ENCODE data around the gene BZW1.

The BZW1 gene

DNA sequence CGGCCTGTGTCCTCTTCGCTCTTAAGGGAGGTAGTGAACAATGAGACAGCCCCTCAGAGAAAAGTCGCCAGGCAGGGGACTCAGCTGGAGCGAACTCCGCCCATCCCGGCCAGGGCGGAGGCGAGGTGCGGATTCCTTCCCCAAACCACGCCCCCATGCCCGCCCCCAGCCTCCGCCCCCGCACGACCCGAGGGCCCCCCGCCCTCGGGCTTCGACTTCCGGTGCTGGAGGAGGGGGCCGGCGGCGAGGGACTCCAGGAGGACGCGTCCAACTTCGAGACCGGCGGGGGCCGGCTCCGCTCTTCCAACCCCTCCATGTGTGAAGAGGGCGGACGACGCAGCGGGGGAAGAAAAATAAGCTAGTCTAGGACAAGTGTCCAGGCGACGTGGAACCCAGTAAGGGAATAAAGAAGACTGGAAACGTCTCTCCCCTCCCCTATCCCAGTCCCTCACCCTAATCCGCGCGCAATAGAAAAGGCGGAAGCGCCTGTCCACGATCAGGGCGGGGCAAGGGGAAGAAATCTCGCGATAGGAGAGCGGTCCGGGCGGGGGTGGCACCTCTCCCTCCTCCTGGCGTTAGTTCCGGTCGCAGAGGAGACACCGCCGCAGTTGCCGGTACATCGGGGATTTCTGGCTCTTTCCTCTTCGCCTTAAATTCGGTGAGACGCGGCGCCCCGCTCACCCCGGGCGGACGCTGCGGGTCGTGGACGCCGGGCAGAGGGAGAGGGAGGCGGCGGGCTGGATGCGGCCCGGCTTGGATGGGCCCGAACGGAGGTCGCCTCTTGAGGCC lies at the start of gene BZW1:
TSS of gene BZW1 (plus strand) at position 578 of the 789 bp plus-strand sequence. CDS start 1,308 bp downstream, outside the sequence.
- Histone ChIP-seq H3K27ac (ENCODE audit: low read length) (no peak within 1 kb of the TSS), H3K4me3 (ENCODE audit: low read length) (peak within 1 kb of the TSS; percentile 99), H3K4me1 (ENCODE audit: control insufficient read depth, insufficient read depth, low read length) (peaks cover 2% of the 10 kb centered on the region; the same call in 1 of the 2 replicates), H3K36me3 (ENCODE audit: control insufficient read depth, insufficient read depth, low read length) (peaks cover 10% of the 10 kb centered on the region; the same call in 1 of the 2 replicates), H3K27me3 (ENCODE audit: control insufficient read depth, insufficient read depth, low read length) (no peaks in the 10 kb centered on the region), H3K9me3 (ENCODE audit: control insufficient read depth, insufficient read depth, low read length) (no peaks in the 10 kb centered on the region)
- peak; percentile 88 for DNase-seq (ENCODE audit: low read depth, low spot score)
- WGBS (ENCODE audit: insufficient coverage, insufficient read length): no CpG with 5 or more reads among the region's 75 CpGs

DNA sequence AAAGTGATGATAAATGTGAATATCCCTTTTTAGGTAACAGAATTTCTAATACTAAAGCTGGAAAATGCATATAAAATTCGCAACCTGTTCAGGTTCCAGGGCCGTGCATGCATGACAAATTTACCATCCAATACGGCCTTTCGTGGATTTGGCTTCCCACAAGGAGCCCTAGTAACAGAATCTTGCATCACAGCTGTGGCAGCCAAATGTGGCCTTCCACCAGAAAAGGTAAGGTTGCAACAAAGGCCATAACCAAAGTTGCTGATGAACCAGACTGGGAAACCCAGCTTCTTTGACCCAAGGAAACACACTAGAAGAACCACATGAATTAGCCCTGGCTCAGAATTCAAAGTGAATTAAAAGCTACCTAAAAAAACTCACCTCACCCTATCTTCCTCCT lies 49.6 kb upstream of the BZW1 start:
- no peaks in the 10 kb centered on the region; the same call in 1 of the 2 replicates for H3K27me3 ChIP-seq (ENCODE audit: control insufficient read depth, insufficient read depth, low read length)
- H3K36me3 ChIP-seq (ENCODE audit: control insufficient read depth, insufficient read depth, low read length): no peaks in the 10 kb centered on the region
- no peak overlapping the region for H3K4me3 ChIP-seq (ENCODE audit: low read length)
- no peaks in the 10 kb centered on the region for H3K4me1 ChIP-seq (ENCODE audit: control insufficient read depth, insufficient read depth, low read length)
- no peak for DNase-seq (ENCODE audit: low read depth, low spot score)
- WGBS (ENCODE audit: insufficient coverage, insufficient read length): no CpG with 5 or more reads among the region's 4 CpGs
- no peaks in the 10 kb centered on the region for H3K9me3 ChIP-seq (ENCODE audit: control insufficient read depth, insufficient read depth, low read length)
- no peak overlapping the region for H3K27ac ChIP-seq (ENCODE audit: low read length)

DNA sequence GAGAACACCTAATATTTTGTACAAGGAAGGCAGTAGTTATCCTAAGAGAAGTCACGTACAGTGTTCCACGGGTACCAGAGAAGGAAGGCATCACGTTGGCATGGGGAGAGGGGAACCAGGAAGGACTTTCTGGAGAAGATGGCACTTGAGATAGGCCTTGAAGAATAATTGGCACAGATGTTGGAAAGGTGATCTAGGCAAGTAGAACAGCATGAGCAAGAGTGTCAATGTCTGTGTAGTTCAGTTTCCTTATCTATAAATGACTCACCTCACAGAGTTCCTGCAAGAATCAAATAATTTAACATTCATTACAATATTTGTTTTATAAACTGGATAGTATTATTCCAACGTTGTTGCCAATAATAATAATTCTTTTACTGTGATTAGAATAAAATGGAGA lies 48.3 kb upstream of the BZW1 start:
- no peaks in the 10 kb centered on the region for H3K4me1 ChIP-seq (ENCODE audit: control insufficient read depth, insufficient read depth, low read length)
- WGBS (ENCODE audit: insufficient coverage, insufficient read length): no CpG with 5 or more reads among the region's 4 CpGs
- no peak for DNase-seq (ENCODE audit: low read depth, low spot score)

DNA sequence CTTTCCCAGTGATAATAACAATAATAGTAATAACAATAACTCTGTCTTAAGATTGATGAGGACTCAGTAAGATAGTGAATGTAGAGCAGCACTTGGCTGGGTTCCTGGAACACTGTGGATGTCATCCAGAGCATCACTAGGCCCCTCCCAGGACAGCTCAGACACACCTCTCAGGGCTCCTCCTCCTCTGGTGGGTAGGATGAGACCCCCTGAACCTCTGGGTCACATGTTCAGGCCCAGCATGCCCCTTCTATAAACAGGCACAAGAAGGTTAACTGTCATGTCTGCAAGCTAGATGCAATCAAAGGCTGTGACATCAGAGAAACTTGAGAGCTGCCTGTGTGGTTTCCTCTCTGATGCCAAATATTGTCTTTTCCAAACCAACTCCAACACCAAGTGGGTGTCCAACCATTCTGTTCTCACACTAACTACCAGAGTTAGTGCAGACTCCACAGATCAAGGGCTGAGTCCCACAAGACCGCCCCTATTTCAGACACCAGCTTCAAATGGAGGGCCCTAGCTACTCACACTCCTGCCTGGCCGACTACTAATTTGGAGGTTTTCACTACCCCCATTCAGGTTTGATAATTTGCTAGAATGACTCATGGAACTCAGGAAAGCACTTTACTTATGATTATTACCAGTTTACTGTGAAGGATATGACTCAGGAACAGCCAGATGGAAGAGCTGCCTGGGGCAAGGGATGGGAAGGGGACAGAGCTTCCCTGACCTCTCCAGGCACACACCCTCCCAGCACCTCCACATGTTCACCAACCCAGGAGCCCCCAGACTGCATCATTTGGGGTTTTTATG lies 46.4 kb upstream of the BZW1 start:
- no peaks in the 10 kb centered on the region; the same call in 1 of the 2 replicates for H3K27me3 ChIP-seq (ENCODE audit: control insufficient read depth, insufficient read depth, low read length)
- H3K36me3 ChIP-seq (ENCODE audit: control insufficient read depth, insufficient read depth, low read length): no peaks in the 10 kb centered on the region
- no peak overlapping the region for H3K4me3 ChIP-seq (ENCODE audit: low read length)
- no CpG with 5 or more reads among the region's 2 CpGs for WGBS (ENCODE audit: insufficient coverage, insufficient read length)
- DNase-seq (ENCODE audit: low read depth, low spot score): no peak
- no peaks in the 10 kb centered on the region for H3K9me3 ChIP-seq (ENCODE audit: control insufficient read depth, insufficient read depth, low read length)
- no peak overlapping the region for H3K27ac ChIP-seq (ENCODE audit: low read length)
- H3K4me1 ChIP-seq (ENCODE audit: control insufficient read depth, insufficient read depth, low read length): no peaks in the 10 kb centered on the region

More for the DNA sequence above, 48.3 kb upstream of the BZW1 start:
- H3K36me3 ChIP-seq (ENCODE audit: control insufficient read depth, insufficient read depth, low read length): no peaks in the 10 kb centered on the region
- no peak overlapping the region for H3K27ac ChIP-seq (ENCODE audit: low read length)
- no peaks in the 10 kb centered on the region for H3K9me3 ChIP-seq (ENCODE audit: control insufficient read depth, insufficient read depth, low read length)
- H3K4me3 ChIP-seq (ENCODE audit: low read length): no peak overlapping the region
- no peaks in the 10 kb centered on the region; the same call in 1 of the 2 replicates for H3K27me3 ChIP-seq (ENCODE audit: control insufficient read depth, insufficient read depth, low read length)

DNA sequence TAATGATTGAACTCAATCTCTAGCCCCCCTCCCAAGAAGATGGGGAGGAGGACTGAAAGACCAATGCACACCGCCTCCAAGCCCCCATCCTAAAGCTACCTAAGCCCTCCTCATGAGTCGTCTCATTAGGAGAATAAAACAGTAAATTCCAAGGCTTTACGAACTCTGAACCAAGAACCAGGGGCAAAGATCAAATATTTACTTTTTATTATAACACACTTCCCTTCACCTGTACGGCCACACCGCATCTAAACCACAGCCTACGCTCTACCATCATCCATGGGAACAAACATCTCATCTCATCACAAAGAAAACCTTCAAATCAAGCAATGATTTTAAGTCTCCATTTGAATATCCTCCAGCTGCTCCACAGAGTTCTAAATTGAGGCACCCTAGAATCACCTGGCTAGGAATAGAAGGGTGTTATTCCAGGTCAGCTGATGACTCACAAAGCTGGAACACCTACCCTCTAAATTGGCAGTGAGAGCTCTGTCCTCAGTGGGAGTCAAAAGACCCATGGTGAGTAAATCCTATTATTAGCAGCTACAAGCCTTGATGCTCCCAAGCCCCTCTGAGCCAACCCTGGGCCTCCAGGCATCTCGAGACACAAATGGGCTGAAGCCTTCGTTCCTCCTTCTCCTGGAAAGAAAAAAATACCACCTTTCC lies 45.6 kb upstream of the BZW1 start:
- H3K9me3 ChIP-seq (ENCODE audit: control insufficient read depth, insufficient read depth, low read length): no peaks in the 10 kb centered on the region
- no peaks in the 10 kb centered on the region for H3K4me1 ChIP-seq (ENCODE audit: control insufficient read depth, insufficient read depth, low read length)
- H3K4me3 ChIP-seq (ENCODE audit: low read length): no peak overlapping the region
- no peak for DNase-seq (ENCODE audit: low read depth, low spot score)
- WGBS (ENCODE audit: insufficient coverage, insufficient read length): 100% methylated on average over 3 of the region's 8 CpGs
- H3K36me3 ChIP-seq (ENCODE audit: control insufficient read depth, insufficient read depth, low read length): no peaks in the 10 kb centered on the region
- no peaks in the 10 kb centered on the region; the same call in 1 of the 2 replicates for H3K27me3 ChIP-seq (ENCODE audit: control insufficient read depth, insufficient read depth, low read length)
- no peak overlapping the region for H3K27ac ChIP-seq (ENCODE audit: low read length)

DNA sequence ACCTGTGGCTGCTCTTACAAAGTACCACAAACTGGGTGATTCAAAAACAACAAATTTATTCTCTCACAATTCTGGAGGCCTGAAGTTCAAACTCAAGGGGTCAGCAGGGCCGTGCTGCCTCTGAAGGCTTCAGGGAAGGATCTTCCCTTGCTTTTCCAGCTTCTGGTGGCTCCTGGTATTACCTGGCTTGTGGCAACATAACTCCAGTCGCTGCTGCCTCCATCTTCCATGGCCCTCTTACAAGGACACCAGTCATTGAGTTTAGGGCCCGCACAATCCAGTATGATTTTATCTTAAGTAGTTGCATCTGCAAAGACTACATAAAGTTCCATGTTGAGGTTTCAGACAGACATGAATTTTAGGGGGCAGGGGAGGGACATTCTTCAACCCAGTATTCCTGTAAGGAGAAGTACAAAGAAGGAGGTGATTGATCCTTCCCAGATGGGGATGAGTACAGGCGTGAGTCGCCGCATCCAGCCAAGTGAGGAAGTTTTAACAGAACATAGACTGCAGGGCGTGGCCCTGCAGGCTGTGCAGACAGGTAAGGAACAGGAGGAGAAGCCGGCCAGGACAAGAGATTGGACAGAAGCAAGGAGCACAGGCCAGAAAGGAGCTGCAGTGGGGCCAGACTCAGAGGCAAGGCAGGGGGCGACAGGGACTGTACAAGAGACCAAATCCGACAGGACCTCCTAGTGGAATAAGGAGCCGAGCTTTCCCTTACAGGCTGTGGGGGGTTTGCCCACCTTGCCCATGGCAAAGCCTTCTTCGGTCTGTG lies 44.4 kb upstream of the BZW1 start:
- no peak for DNase-seq (ENCODE audit: low read depth, low spot score)
- Histone ChIP-seq H3K27ac (ENCODE audit: low read length) (no peak overlapping the region), H3K4me3 (ENCODE audit: low read length) (no peak overlapping the region), H3K9me3 (ENCODE audit: control insufficient read depth, insufficient read depth, low read length) (no peaks in the 10 kb centered on the region), H3K27me3 (ENCODE audit: control insufficient read depth, insufficient read depth, low read length) (no peaks in the 10 kb centered on the region; the same call in 1 of the 2 replicates), H3K36me3 (ENCODE audit: control insufficient read depth, insufficient read depth, low read length) (no peaks in the 10 kb centered on the region), H3K4me1 (ENCODE audit: control insufficient read depth, insufficient read depth, low read length) (no peaks in the 10 kb centered on the region)
- WGBS (ENCODE audit: insufficient coverage, insufficient read length): no CpG with 5 or more reads among the region's 12 CpGs

DNA sequence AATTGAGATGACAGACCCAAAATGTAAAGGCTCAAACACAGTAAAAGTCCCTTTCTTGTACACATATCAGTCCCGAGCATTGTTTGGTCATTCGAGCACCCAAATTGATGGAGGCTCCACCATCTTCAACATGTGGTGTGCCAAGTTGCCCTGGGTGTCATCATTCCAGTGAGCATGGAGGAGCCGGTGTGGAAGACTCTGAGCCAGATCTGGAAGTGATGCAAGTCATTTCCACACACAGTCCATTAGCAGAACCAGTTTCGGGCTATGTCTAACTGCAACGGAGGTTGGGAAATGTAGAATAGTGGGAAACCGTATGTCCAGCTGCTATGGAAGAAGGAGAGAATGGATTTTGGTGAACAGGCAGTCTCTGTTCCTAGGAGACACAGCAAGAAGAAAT lies 40.9 kb upstream of the BZW1 start:
- no CpG with 5 or more reads among the region's 6 CpGs for WGBS (ENCODE audit: insufficient coverage, insufficient read length)
- no peaks in the 10 kb centered on the region for H3K9me3 ChIP-seq (ENCODE audit: control insufficient read depth, insufficient read depth, low read length)
- no peaks in the 10 kb centered on the region for H3K27me3 ChIP-seq (ENCODE audit: control insufficient read depth, insufficient read depth, low read length)
- no peaks in the 10 kb centered on the region for H3K4me1 ChIP-seq (ENCODE audit: control insufficient read depth, insufficient read depth, low read length)
- DNase-seq (ENCODE audit: low read depth, low spot score): no peak
- no peak overlapping the region for H3K27ac ChIP-seq (ENCODE audit: low read length)
- H3K4me3 ChIP-seq (ENCODE audit: low read length): no peak overlapping the region
- no peaks in the 10 kb centered on the region for H3K36me3 ChIP-seq (ENCODE audit: control insufficient read depth, insufficient read depth, low read length)

DNA sequence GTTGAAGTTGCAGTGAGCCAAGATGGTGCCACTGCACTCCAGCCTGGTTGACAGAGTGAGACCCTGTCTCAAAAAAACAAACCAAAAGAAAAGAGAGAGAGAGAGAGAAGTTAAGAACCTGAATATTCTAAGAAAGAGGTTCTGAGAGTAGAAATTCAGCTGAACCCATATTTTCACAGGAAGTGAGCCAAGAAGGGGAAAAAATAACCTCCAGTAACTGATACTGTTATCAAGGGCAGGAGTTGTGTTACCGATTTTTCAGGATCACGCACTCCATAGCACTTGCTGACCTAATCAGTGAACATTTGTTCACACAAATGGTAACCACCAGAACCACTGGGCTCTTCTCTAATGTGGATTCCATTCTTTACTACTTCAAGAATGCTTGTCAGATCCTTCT lies 39.1 kb upstream of the BZW1 start:
- Histone ChIP-seq H3K27ac (ENCODE audit: low read length) (no peak overlapping the region), H3K4me3 (ENCODE audit: low read length) (no peak overlapping the region), H3K4me1 (ENCODE audit: control insufficient read depth, insufficient read depth, low read length) (no peaks in the 10 kb centered on the region; the same call in 1 of the 2 replicates), H3K9me3 (ENCODE audit: control insufficient read depth, insufficient read depth, low read length) (no peaks in the 10 kb centered on the region), H3K27me3 (ENCODE audit: control insufficient read depth, insufficient read depth, low read length) (no peaks in the 10 kb centered on the region), H3K36me3 (ENCODE audit: control insufficient read depth, insufficient read depth, low read length) (no peaks in the 10 kb centered on the region)
- no peak for DNase-seq (ENCODE audit: low read depth, low spot score)
- no CpG with 5 or more reads among the region's 2 CpGs for WGBS (ENCODE audit: insufficient coverage, insufficient read length)

DNA sequence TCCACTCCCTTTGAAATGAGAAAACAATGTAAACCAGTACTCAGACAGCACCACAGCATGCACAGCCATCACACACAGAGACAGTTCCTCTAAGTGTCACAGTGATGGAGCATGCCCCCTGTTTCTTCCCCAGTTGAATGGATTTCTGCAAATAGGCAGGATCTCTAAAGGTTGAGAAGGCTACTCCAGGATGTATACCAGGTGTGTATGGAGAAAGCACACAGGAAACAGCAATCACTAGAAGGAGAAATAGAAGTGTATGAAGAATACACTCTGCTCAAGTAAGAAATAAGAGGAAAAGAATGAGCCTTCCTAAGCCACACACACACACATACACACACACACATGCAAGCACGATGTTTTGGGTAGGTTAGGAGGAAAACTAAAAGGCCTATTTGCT lies 38.6 kb upstream of the BZW1 start:
- Histone ChIP-seq H3K27ac (ENCODE audit: low read length) (no peak overlapping the region), H3K27me3 (ENCODE audit: control insufficient read depth, insufficient read depth, low read length) (no peaks in the 10 kb centered on the region), H3K4me1 (ENCODE audit: control insufficient read depth, insufficient read depth, low read length) (no peaks in the 10 kb centered on the region; the same call in 1 of the 2 replicates), H3K4me3 (ENCODE audit: low read length) (no peak overlapping the region), H3K9me3 (ENCODE audit: control insufficient read depth, insufficient read depth, low read length) (no peaks in the 10 kb centered on the region), H3K36me3 (ENCODE audit: control insufficient read depth, insufficient read depth, low read length) (no peaks in the 10 kb centered on the region)
- DNase-seq (ENCODE audit: low read depth, low spot score): no peak
- WGBS (ENCODE audit: insufficient coverage, insufficient read length): no CpG with 5 or more reads among the region's 1 CpG
